Colonic mucosa (tissue), 4 donors: ENCODE measurements around the gene ANAPC13. TPM values are rescaled to one million over a fixed set of nuclear protein-coding genes. Genes with fewer than 3 reads are reported as not detected.

Experiments
- DNase-seq: peaks from one replicate; pipeline ENCODE4 v3.0.0-alpha.2; 2020
- H3K27ac ChIP-seq: fragments of 200-600 bp; one replicate; pipeline ENCODE4 v1.8.0; 2021
- H3K27me3 ChIP-seq: fragments of 200-600 bp; one replicate; pipeline ENCODE4 v1.8.0; 2021
- H3K36me3 ChIP-seq: fragments of 200-600 bp; one replicate; pipeline ENCODE4 v1.8.0; 2021
- H3K4me1 ChIP-seq: fragments of 200-600 bp; one replicate; pipeline ENCODE4 v1.8.0; 2021; ENCODE audit warnings: mild to moderate bottlenecking
- H3K4me3 ChIP-seq: fragments of 200-600 bp; one replicate; pipeline ENCODE4 v1.8.0; 2021
- H3K9ac ChIP-seq, 2 donors: one replicate each; pipeline ENCODE4 v1.7.0; 2013; ENCODE audit warnings: control low read depth in 2 of 2, low read depth in 2 of 2, low read length in 2 of 2
- H3K9me3 ChIP-seq: fragments of 200-600 bp; one replicate; pipeline ENCODE4 v1.8.0; 2021
- CTCF ChIP-seq: fragments of 200-600 bp; IDR thresholded peaks from one replicate; pipeline ENCODE4 v1.8.0; 2022; ENCODE audit warnings: antibody characterized with exemption, mild to moderate bottlenecking
- intact Hi-C: fragments of 100-400 bp; cut with DNase I; formaldehyde crosslinking; loops from one replicate; pipeline ENCODE4 v1.14.1; 2022
- total RNA-seq, 2 donors: library from RNA; stranded (reverse); fragmentation: NEBNext Ultra II Directional in 1 of 2; extraction: Animal tissue kit (Norgen Biotek cat#: 25700) in 1 of 2; gene quantifications; one replicate each; pipeline ENCODE4 v1.2.1, GENCODE V29; 2021
- donor health status: healthy.
- donor health status: DM: no; HTN: no; CAD: no.
- donor health status: DM: no; HTN: no; CAD: no.

ANAPC13 gene
- total RNA-seq, 2 donors from 2014 or later: 31.6 to 33.5 TPM

- Histone ChIP-seq H3K4me1 (no peaks in the 10 kb centered on the region), H3K9me3 (no peaks in the 10 kb centered on the region), H3K27ac (no peak overlapping the region), H3K36me3 (no peaks in the 10 kb centered on the region), H3K9ac (no peak overlapping the region), H3K4me3 (no peak overlapping the region), H3K27me3 (no peaks in the 10 kb centered on the region)
- TF ChIP-seq CTCF: no peak
- intact Hi-C loops: no loop called here
- DNase-seq: no peak
Observed at GRCh38 chr3:134437211-134437752, 48.5 kb downstream of the ANAPC13 start.

DNA sequence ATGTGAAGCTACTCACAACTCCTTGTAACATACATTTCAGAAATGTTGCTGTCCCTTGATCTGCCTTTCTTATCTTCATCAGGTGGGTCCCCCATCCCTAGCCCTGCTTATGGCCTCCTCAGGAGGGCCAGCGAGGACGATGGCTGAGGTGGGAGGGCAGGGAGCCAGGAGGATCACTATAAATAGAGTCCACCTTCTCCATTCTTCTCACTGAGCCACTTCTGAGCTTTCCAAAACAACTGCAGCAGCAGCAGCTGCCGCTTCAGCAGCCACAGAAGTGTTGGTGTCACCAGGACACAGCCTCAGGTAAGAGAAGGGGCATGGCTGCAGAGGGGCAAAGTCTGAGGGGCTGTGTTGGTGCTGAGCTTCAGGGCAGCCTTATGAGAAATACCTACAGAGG, 53.5 kb downstream of the ANAPC13 start:
- no peak for DNase-seq
- no peaks in the 10 kb centered on the region for H3K9me3 ChIP-seq
- no peak overlapping the region for H3K4me3 ChIP-seq
- intact Hi-C loops: no loop called here
- H3K4me1 ChIP-seq: no peaks in the 10 kb centered on the region
- H3K9ac ChIP-seq: no peak overlapping the region
- no peak overlapping the region for H3K27ac ChIP-seq
- TF ChIP-seq CTCF: no peak
- no peaks in the 10 kb centered on the region for H3K36me3 ChIP-seq
- H3K27me3 ChIP-seq: no peaks in the 10 kb centered on the region

GRCh38 chr3:134430950-134431445, 54.8 kb downstream of the ANAPC13 start:
- no peaks in the 10 kb centered on the region for H3K36me3 ChIP-seq
- no peak for DNase-seq
- no peak overlapping the region for H3K9ac ChIP-seq
- TF ChIP-seq CTCF: no peak
- H3K27ac ChIP-seq: no peak overlapping the region
- H3K4me3 ChIP-seq: no peak overlapping the region
- H3K27me3 ChIP-seq: no peaks in the 10 kb centered on the region
- intact Hi-C loops: no loop called here
- H3K4me1 ChIP-seq: no peaks in the 10 kb centered on the region
- H3K9me3 ChIP-seq: no peaks in the 10 kb centered on the region

GRCh38 chr3:134430174-134430573, 55.6 kb downstream of the ANAPC13 start:
- no peaks in the 10 kb centered on the region for H3K36me3 ChIP-seq
- no peaks in the 10 kb centered on the region for H3K9me3 ChIP-seq
- H3K4me1 ChIP-seq: no peaks in the 10 kb centered on the region
- H3K27ac ChIP-seq: no peak overlapping the region
- no peaks in the 10 kb centered on the region for H3K27me3 ChIP-seq
- no peak for TF ChIP-seq CTCF
- DNase-seq: no peak
- no peak overlapping the region for H3K9ac ChIP-seq
- H3K4me3 ChIP-seq: no peak overlapping the region
- intact Hi-C loops: no loop called here

GRCh38 chr3:134428401-134428800, 57.4 kb downstream of the ANAPC13 start:
- no peak for TF ChIP-seq CTCF
- intact Hi-C loops: no loop called here
- no peaks in the 10 kb centered on the region for H3K9me3 ChIP-seq
- DNase-seq: no peak
- no peaks in the 10 kb centered on the region for H3K36me3 ChIP-seq
- H3K4me3 ChIP-seq: no peak overlapping the region
- H3K9ac ChIP-seq: no peak overlapping the region
- H3K27ac ChIP-seq: no peak overlapping the region
- no peaks in the 10 kb centered on the region for H3K27me3 ChIP-seq
- H3K4me1 ChIP-seq: no peaks in the 10 kb centered on the region

Other genes with a start within 250 kb of the ANAPC13 start
- gene RYK, start 235.1 kb downstream of the ANAPC13 start, total RNA-seq: 10 to 100 TPM; 30.7 to 40.6 TPM
- 10 to 100 TPM; 17.8 to 19.9 TPM for gene AMOTL2, start 111.5 kb downstream of the ANAPC13 start, total RNA-seq
- gene CEP63, start 72 bp upstream of the ANAPC13 start, total RNA-seq: 10 to 100 TPM; 16.9 to 19.6 TPM
- under 1 TPM; 0.32 to 0.44 TPM for gene KY, start 165.0 kb upstream of the ANAPC13 start, total RNA-seq